Mucosa of gallbladder (tissue), 1 donor: ENCODE results near the gene GOLGA8N. TPM values are rescaled to one million over a fixed set of nuclear protein-coding genes. Genes with fewer than 3 reads are reported as not detected.

Experiments used
- DNase-seq: peaks from one replicate; pipeline ENCODE4 v3.0.0-alpha.2; 2020; ENCODE audit warnings: low spot score
- total RNA-seq: library from RNA; stranded (reverse); gene quantifications from one replicate; pipeline ENCODE4 v1.2.1, GENCODE V29; 2021
- donor health status: DM: no; HTN: no; CAD: no.

Gene GOLGA8N
- total RNA-seq, 1 donor from 2014 or later = 12.2 TPM

- DNase-seq = peak; percentile 46
Measured at GRCh38 chr15:32651229-32651837, 58.1 kb downstream of the GOLGA8N start.

- DNase-seq = no peak
Measured at GRCh38 chr15:32652178-32652577, 58.9 kb downstream of the GOLGA8N start.

GRCh38 chr15:32656091-32656490 lies 62.8 kb downstream of the GOLGA8N start:
- DNase-seq = no peak

GRCh38 chr15:32656496-32656895 lies 63.2 kb downstream of the GOLGA8N start:
- no peak for DNase-seq

Other genes with a start within 250 kb of the GOLGA8N start
- 0.66 TPM for gene GOLGA8K, start 190.2 kb upstream of the GOLGA8N start, total RNA-seq
- gene GOLGA8O, start 137.8 kb upstream of the GOLGA8N start, total RNA-seq = 1.4 TPM
- gene ARHGAP11A, start 22.0 kb downstream of the GOLGA8N start, total RNA-seq = 4.1 TPM
- gene SCG5, start 48.3 kb downstream of the GOLGA8N start, total RNA-seq = 2.6 TPM
- 293 TPM for gene GREM1, start 124.5 kb downstream of the GOLGA8N start, total RNA-seq